ENCODE results near the gene TMEM214. TPM values are rescaled to one million over a fixed set of nuclear protein-coding genes. Genes with fewer than 3 reads are reported as not detected.

TMEM214 gene
- total and polyA plus RNA-seq, 2 of the 8 experiments (the other 6 are each of a cell fraction or from before 2014, with no cell fraction given): 49.7 to 71.0 TPM

- TF ChIP-seq CTCF (IDR thresholded peaks at IDR 0.05; ENCODE audit: control extremely low read depth in 1 of 3, insufficient read depth in 1 of 3, low read depth in 1 of 3, low read length in 3 of 3): no peak
- TF ChIP-seq NANOG (IDR thresholded peaks at IDR 0.05; ENCODE audit: insufficient read depth, low read depth, low read length, poor library complexity, severe bottlenecking): no peak
- TF ChIP-seq CHD1 (IDR thresholded peaks at IDR 0.05; ENCODE audit: low read depth, low read length): no peak
Observed at GRCh38 chr2:27067385-27067784, 34.6 kb downstream of the TMEM214 start (continued).

Data from H1 (cell line).